SK-N-SH treated with all-trans-retinoic acid at 6 μM for 48 hours (cell line): ENCODE data around the gene PPT2.
A peak's percentile ranks its signal among the peaks of the same experiment; 100 is the strongest.

Experiments used
- ATAC-seq: fragments of 200-7000 bp; cut with Tn5 transposase; 3 replicates; pipeline ENCODE4 v1.9.1; 2020; ENCODE audit warnings: mild to moderate bottlenecking, moderate library complexity
- ARNTL ChIP-seq: fragments of 450-650 bp; formaldehyde crosslinking; IDR thresholded peaks from 2 replicates; pipeline ENCODE4 v1.5.0; 2020; ENCODE audit warnings: low read depth, mild to moderate bottlenecking, moderate library complexity, borderline replicate concordance
- BACH2 ChIP-seq: fragments of 250-450 bp; sonication (Bioruptor Pico); IDR thresholded peaks from 2 replicates; pipeline ENCODE4 v1.9.0; 2021; ENCODE audit warnings: mild to moderate bottlenecking, borderline replicate concordance
- CREB5 ChIP-seq: fragments of 250-450 bp; sonication (Bioruptor Pico); IDR thresholded peaks from 2 replicates; pipeline ENCODE4 v1.5.1; 2020; ENCODE audit warnings: low read depth, mild to moderate bottlenecking, moderate library complexity
- CSDC2 ChIP-seq: fragments of 250-450 bp; sonication (Bioruptor Pico); IDR thresholded peaks from 2 replicates; pipeline ENCODE4 v1.5.0; 2020; ENCODE audit warnings: mild to moderate bottlenecking, moderate library complexity
- ESRRG ChIP-seq: fragments of 250-450 bp; sonication (Bioruptor Pico); IDR thresholded peaks from 2 replicates; pipeline ENCODE4 v1.6.1; 2021; ENCODE audit warnings: mild to moderate bottlenecking
- GLIS3 ChIP-seq: fragments of 250-450 bp; sonication (Bioruptor Pico); IDR thresholded peaks from 2 replicates; pipeline ENCODE4 v1.5.0; 2020; ENCODE audit warnings: mild to moderate bottlenecking, moderate library complexity
- ISL1 ChIP-seq: fragments of 250-450 bp; sonication (Bioruptor Pico); IDR thresholded peaks from 2 replicates; pipeline ENCODE4 v2.1.2; 2022; ENCODE audit warnings: mild to moderate bottlenecking, moderate library complexity
- OSR1 ChIP-seq: fragments of 250-450 bp; sonication (Bioruptor Pico); IDR thresholded peaks from 2 replicates; pipeline ENCODE4 v1.8.0; 2022; ENCODE audit warnings: moderate library complexity, mild to moderate bottlenecking, inconsistent platforms
- RARB ChIP-seq: fragments of 250-450 bp; sonication (Bioruptor Pico); IDR thresholded peaks from 2 replicates; pipeline ENCODE4 v1.8.0; 2021; ENCODE audit warnings: mild to moderate bottlenecking, moderate library complexity
- SNAI2 ChIP-seq: fragments of 250-450 bp; sonication (Bioruptor Pico); IDR thresholded peaks from 2 replicates; pipeline ENCODE4 v1.5.0; 2020; ENCODE audit warnings: mild to moderate bottlenecking, moderate library complexity
- TCF4 ChIP-seq: fragments of 250-450 bp; sonication (Bioruptor Pico); IDR thresholded peaks from 2 replicates; pipeline ENCODE4 v1.8.0; 2021; ENCODE audit warnings: mild to moderate bottlenecking, moderate library complexity, borderline replicate concordance
- TOX ChIP-seq: fragments of 250-450 bp; sonication (Bioruptor Pico); IDR thresholded peaks from 2 replicates; pipeline ENCODE4 v1.8.0; 2021; ENCODE audit warnings: mild to moderate bottlenecking, moderate library complexity, borderline replicate concordance
- TSHZ2 ChIP-seq: fragments of 250-450 bp; sonication (Bioruptor Pico); IDR thresholded peaks from 2 replicates; pipeline ENCODE4 v1.5.0; 2020; ENCODE audit warnings: mild to moderate bottlenecking, moderate library complexity
- ZC3H10 ChIP-seq: fragments of 250-450 bp; sonication (Bioruptor Pico); IDR thresholded peaks from 2 replicates; pipeline ENCODE4 v1.5.1; 2021; ENCODE audit warnings: mild to moderate bottlenecking, moderate library complexity
- ZFP3 ChIP-seq: fragments of 250-450 bp; sonication (Bioruptor Pico); IDR thresholded peaks from 2 replicates; pipeline ENCODE4 v1.5.0; 2020; ENCODE audit warnings: mild to moderate bottlenecking, moderate library complexity
- ZFP30 ChIP-seq: fragments of 450-650 bp; formaldehyde crosslinking; IDR thresholded peaks from 2 replicates; pipeline ENCODE4 v1.5.0; 2022; ENCODE audit warnings: mild to moderate bottlenecking, moderate library complexity
- ZNF565 ChIP-seq: fragments of 450-650 bp; formaldehyde crosslinking; conservative IDR thresholded peaks from 2 replicates; pipeline ENCODE4 v1.5.0; 2020; ENCODE audit warnings: low read depth, mild to moderate bottlenecking, moderate library complexity
- ZNF70 ChIP-seq: fragments of 450-650 bp; formaldehyde crosslinking; IDR thresholded peaks from 2 replicates; pipeline ENCODE4 v1.5.0; 2020; ENCODE audit warnings: mild to moderate bottlenecking, moderate library complexity
- TF ChIP-seq, protein P1 (sequence below): fragments of 250-450 bp; sonication (Bioruptor Pico); IDR thresholded peaks from 2 replicates; pipeline ENCODE4 v1.5.1; 2021; ENCODE audit warnings: mild to moderate bottlenecking, moderate library complexity
- TF ChIP-seq, protein P2 (sequence below): fragments of 250-450 bp; sonication (Bioruptor Pico); IDR thresholded peaks from 2 replicates; pipeline ENCODE4 v1.8.0; 2021; ENCODE audit warnings: low read depth, mild to moderate bottlenecking, moderate library complexity, borderline replicate concordance
- TF ChIP-seq, protein P3 (sequence below): fragments of 250-450 bp; sonication (Bioruptor Pico); IDR thresholded peaks from 2 replicates; pipeline ENCODE4 v1.8.0; 2020; ENCODE audit warnings: mild to moderate bottlenecking, moderate library complexity, borderline replicate concordance

PPT2 gene

GRCh38 chr6:32154514-32155161 is 697 bp downstream of the PPT2 start:
- no peak for TF ChIP-seq ARNTL
- no peak for TF ChIP-seq GLIS3 (CRISPR knock-in tag)
- no peak for TF ChIP-seq BACH2 (CRISPR knock-in tag)
- no peak for TF ChIP-seq ISL1 (CRISPR knock-in tag)
- peak; percentile 79 for ATAC-seq

DNA sequence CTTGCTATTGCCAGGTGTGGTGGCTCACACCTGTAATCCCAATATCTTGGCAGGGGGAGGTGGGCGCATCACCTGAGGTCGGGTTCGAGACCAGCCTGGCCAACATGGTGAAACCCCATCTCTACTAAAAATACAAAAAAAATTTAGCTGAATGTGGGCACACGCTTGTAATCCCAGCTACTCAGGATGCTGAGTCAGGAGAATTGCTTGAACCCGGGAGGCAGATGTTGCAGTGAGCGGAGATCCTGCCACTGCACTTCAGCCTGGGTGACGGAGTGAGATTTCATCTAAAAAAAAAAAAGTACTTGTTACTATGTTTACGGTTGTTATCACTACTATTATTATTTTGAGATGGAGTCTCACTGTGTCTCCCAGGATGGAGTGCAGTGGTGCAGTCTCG is 3.0 kb downstream of the PPT2 start:
- no peak for ATAC-seq
- TF ChIP-seq ZNF565 (CRISPR knock-in tag) = no peak
- TF ChIP-seq ZC3H10 (CRISPR knock-in tag) = no peak
- no peak for TF ChIP-seq ISL1 (CRISPR knock-in tag)
- TF ChIP-seq CSDC2 (CRISPR knock-in tag) = no peak
- no peak for TF ChIP-seq ZFP3 (CRISPR knock-in tag)
- TF ChIP-seq SNAI2 (CRISPR knock-in tag) = no peak
- TF ChIP-seq RARB (CRISPR knock-in tag) = no peak
- no peak for TF ChIP-seq ZFP30 (CRISPR knock-in tag)
- TF ChIP-seq TSHZ2 (CRISPR knock-in tag) = no peak
- no peak for TF ChIP-seq GLIS3 (CRISPR knock-in tag)
- TF ChIP-seq OSR1 = no peak
- TF ChIP-seq, protein P1, sequence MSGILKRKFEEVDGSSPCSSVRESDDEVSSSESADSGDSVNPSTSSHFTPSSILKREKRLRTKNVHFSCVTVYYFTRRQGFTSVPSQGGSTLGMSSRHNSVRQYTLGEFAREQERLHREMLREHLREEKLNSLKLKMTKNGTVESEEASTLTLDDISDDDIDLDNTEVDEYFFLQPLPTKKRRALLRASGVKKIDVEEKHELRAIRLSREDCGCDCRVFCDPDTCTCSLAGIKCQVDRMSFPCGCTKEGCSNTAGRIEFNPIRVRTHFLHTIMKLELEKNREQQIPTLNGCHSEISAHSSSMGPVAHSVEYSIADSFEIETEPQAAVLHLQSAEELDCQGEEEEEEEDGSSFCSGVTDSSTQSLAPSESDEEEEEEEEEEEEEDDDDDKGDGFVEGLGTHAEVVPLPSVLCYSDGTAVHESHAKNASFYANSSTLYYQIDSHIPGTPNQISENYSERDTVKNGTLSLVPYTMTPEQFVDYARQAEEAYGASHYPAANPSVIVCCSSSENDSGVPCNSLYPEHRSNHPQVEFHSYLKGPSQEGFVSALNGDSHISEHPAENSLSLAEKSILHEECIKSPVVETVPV = no peak
- no peak for TF ChIP-seq BACH2 (CRISPR knock-in tag)
- no peak for TF ChIP-seq TCF4
- no peak for TF ChIP-seq CREB5
- TF ChIP-seq, protein P2, sequence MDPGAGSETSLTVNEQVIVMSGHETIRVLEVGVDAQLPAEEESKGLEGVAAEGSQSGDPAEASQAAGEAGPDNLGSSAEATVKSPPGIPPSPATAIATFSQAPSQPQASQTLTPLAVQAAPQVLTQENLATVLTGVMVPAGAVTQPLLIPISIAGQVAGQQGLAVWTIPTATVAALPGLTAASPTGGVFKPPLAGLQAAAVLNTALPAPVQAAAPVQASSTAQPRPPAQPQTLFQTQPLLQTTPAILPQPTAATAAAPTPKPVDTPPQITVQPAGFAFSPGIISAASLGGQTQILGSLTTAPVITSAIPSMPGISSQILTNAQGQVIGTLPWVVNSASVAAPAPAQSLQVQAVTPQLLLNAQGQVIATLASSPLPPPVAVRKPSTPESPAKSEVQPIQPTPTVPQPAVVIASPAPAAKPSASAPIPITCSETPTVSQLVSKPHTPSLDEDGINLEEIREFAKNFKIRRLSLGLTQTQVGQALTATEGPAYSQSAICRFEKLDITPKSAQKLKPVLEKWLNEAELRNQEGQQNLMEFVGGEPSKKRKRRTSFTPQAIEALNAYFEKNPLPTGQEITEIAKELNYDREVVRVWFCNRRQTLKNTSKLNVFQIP (CRISPR knock-in tag) = no peak
- TF ChIP-seq ZNF70 (CRISPR knock-in tag) = no peak
- TF ChIP-seq ARNTL = no peak
- TF ChIP-seq ESRRG (CRISPR knock-in tag) = no peak
- no peak for TF ChIP-seq TOX (CRISPR knock-in tag)

DNA sequence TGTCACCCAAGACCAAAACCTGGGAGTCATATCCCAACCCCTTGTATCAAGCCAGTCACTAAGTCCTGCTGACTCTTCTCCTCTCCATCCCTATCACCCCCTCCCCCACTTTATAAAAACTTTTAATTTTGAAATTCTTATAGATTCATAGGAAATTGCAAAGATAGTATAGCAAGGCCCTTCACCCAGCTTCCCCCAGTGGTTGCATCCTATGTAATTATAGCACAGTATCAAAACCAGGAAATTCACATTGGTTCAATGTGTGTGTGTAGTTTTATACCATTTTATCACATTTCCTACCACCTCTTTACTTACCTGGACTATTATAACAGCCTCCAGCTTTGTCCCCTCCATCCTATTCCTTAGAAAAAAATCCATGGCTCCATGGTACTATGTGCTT is 4.1 kb downstream of the PPT2 start:
- TF ChIP-seq, protein P2 (CRISPR knock-in tag) = no peak
- TF ChIP-seq OSR1 (no peak), CSDC2 (CRISPR knock-in tag) (no peak), GLIS3 (CRISPR knock-in tag) (no peak), CREB5 (no peak), SNAI2 (CRISPR knock-in tag) (no peak), ZNF565 (CRISPR knock-in tag) (no peak), TSHZ2 (CRISPR knock-in tag) (no peak), ZFP3 (CRISPR knock-in tag) (no peak), ARNTL (no peak), TCF4 (no peak), ESRRG (CRISPR knock-in tag) (no peak), ZNF70 (CRISPR knock-in tag) (no peak), RARB (CRISPR knock-in tag) (no peak), ZC3H10 (CRISPR knock-in tag) (no peak)
- TF ChIP-seq, protein P3, sequence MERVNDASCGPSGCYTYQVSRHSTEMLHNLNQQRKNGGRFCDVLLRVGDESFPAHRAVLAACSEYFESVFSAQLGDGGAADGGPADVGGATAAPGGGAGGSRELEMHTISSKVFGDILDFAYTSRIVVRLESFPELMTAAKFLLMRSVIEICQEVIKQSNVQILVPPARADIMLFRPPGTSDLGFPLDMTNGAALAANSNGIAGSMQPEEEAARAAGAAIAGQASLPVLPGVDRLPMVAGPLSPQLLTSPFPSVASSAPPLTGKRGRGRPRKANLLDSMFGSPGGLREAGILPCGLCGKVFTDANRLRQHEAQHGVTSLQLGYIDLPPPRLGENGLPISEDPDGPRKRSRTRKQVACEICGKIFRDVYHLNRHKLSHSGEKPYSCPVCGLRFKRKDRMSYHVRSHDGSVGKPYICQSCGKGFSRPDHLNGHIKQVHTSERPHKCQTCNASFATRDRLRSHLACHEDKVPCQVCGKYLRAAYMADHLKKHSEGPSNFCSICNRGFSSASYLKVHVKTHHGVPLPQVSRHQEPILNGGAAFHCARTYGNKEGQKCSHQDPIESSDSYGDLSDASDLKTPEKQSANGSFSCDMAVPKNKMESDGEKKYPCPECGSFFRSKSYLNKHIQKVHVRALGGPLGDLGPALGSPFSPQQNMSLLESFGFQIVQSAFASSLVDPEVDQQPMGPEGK = no peak
- ATAC-seq = no peak
